ENCODE measurements around the gene ATP8A2.

- TF ChIP-seq NR2C2 (CRISPR knock-in tag; IDR thresholded peaks at IDR 0.05) (no peak), CTCF (IDR thresholded peaks at IDR 0.05) (no peak), ZSCAN18 (CRISPR knock-in tag; IDR thresholded peaks at IDR 0.05) (no peak)
These were observed 605.4 kb downstream of the ATP8A2 start for GRCh38 chr13:25977216-25977615.

Data from WTC11 (cell line).